Left forelimb (tissue), 1 donor: ENCODE results near the gene CMIP.
A peak's percentile ranks its signal among the peaks of the same experiment; 100 is the strongest.
"Not testable (repeated sequence)": the region's sequence is repeated elsewhere in the genome, so short reads cannot be mapped to it uniquely, and the experiment has no call there.

Source experiments
- DNase-seq: peaks from one replicate; pipeline ENCODE4 v3.0.0-alpha.2; 2018; ENCODE audit warnings: low spot score

Gene CMIP

DNA sequence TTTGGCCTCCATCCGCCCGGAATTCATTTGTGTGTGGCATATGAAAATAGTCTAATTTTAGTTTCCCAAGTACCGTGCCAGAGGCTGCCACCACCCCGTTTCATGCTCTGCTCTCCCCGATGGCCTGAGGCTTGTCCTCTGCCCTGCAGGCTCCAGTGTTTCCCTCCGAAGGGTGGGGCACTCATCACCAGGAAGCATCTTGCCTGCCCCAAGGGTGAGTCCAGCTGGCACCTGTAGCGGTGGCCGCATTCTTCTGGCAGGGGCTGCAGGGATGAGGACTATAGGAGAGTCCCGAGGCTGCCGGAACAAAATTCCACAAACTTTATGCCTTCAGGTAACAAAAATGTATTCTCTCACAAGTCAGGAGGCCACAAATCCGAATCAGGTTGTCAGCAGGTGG is 23.1 kb upstream of the CMIP start:
- no peak for DNase-seq

DNA sequence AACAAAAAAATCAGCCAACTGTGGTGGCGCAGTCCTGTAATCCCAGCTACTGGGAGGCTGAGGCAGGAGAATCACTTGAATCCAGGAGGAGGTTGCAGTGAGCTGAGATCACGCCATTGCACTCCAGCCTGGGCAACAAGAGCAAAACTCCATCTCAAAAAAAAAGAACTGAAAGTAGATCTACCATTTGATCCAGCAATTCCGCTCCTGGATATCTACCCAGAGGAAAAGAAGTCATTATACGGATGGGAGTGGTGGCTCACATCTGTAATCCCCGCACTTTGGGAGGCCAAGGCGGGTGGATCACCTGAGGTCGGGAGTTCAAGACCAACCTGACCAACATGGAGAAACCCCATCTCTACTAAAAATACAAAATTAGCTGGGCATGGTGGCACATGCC is 22.5 kb upstream of the CMIP start:
- DNase-seq: not testable (repeated sequence)

DNA sequence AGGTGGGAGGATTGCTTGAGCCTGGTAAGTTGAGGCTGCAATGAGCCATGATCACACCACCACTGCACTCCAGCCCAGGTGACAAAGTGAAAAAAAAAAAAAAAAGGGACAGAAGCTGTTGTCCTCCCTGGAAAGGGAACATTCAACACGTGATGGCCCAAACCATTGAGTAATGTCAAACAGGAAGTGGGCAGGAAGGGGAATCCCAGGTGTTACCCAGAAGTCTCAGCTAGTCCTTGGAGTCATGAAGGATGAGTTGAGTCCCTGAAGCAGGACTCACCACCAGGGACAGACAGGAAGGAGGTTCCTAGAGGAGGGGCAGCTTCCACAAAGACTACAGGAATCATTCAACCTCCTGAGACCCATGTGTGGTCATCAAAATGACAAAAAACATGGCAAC is 19.8 kb upstream of the CMIP start:
- DNase-seq: no peak

DNA sequence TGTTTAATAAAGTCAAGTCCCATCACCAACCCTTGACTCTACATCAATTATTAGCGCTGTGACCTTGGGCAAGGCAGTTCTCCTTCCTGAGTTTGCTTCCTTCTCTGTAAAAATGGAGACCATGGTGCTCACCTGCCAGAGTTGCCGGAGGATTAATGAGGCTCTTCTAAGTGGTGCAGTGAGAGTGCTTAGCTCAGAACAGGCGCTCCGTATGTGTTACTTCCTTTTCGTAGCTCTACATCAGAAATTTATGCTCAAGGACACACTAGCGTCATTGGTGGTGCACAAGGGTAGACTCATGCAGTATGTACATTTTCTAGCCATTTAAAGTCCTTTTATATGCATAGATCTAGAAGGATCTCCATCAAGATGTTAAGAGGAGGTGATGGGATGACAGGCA is 17.4 kb upstream of the CMIP start:
- DNase-seq: no peak

DNA sequence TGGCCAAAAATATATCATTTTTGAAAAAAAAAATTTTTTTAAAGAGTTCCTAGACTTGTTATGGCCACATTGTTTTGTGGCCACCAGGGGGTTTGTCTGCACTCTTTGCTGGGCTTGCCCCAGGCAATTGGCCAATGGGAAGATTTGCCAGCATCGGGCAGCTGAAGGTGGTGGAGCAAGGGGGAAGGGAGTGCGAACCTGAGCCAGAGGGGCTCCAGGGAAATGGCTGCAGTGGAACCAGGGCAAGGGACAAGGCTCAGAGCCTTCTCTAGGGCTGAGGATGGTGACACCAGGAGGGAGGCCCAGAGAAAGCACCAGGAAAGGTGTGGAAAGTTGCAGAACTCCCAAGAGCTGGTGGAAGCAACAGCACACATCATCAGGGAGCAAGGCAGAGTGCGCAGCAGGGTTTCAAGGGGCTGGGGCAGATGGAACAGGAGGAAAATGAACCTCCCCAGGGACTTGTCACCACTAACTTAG is 15.5 kb upstream of the CMIP start:
- DNase-seq: no peak

DNA sequence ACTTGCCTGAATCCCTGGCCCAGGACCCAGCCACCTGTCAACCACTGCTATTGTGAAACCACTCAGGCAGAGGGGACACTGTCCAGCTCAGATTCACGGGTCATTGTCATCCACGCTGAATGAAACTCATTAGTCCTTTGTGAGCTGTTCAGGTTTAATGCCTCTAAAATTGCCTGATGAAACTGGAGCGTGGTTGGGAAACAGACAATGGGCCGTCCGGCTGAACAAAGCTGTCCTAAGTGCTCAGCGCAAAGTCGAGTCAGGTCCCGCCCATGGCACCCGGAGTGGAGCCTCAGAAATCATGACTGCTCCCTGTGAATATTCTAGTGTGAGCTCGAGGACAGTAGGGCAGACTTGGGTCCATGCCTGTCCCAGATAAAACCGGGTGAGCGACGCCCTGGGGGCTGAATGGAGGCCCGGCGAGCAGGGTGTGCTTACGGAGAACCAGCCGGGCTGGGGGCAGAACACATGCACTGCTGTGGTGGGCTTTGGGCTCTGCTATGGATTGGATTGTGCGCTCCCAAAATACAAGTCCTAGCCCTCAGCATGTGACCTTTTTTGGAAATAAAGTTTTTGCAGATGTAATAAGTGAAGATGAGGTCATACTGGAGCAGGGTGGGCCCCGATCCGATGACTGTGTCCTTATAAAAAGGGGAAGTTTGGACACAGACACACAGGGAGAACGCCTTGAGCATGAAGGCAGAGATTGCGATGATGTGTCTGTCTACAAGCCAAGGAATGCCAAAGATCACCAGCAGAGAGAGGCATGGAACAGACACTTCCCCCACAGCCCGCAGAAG is 12.9 kb upstream of the CMIP start:
- no peak for DNase-seq

DNA sequence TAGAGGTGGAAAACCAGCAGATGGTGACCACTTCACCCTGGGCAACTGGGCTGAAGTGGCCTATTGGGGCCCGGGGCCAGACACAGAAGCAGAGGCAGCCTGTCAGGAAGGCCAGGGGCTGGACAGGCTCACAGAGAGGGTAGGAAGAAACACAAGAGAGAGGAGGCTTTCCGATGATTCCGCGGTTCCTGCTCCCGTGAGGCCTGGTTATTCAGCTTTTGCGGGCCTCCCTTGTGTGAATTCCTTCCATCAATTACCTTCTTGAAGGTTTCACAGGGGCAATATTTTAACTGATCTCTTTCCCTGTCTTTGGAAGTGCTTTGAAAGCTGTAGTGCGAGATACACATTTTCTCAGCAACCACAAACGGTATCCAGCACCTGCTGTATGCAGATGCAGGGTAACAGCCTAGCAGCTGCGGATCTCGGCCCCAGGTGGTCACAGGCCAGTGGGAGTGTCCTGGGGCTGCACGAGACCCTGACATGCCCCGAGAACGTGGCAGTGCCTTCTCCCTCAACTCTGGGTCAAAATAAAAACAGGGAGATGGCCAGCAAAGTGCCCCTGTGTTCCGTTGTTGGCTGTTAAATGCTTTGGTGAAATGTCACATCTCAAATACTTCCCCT is 11.6 kb upstream of the CMIP start:
- no peak for DNase-seq

DNA sequence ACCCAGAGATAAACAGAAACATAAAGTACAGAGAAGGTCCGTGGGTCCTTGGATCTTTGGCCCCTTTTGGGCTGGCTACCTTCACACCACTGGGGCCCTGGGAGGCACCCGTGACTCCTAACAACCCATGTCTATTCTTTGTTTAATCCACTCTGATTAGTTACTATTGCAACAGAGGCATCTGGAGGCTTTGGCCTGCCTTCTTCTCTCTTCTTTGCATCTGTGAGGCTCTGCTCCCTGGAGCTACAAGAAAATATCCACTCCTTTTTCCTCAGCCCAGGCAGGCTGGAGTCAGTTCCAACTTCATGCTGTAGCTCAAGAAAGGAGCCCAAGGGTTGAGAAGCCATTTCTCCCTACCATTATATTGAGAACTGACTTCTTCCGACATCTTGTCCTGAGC is 9.5 kb upstream of the CMIP start:
- no peak for DNase-seq

DNA sequence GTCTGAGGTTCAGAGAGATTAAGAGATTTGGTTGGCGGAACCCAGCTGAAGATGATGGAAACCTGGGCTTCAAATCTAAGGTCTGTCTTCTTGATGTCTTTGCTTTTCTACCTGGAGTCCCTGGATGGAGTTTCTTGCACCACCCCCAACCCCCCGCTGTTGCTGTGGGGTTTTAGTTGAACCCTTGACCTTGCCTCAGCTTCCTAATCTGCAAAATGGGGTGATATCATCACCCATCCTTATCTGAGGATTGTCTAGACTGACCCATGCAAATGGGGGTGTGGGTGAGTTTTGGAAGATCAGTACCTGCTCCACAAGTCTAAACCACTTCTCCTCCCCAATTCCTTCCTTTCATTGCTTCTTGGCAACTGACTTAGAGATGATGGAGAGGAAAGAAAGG is 9.0 kb upstream of the CMIP start:
- no peak for DNase-seq

DNA sequence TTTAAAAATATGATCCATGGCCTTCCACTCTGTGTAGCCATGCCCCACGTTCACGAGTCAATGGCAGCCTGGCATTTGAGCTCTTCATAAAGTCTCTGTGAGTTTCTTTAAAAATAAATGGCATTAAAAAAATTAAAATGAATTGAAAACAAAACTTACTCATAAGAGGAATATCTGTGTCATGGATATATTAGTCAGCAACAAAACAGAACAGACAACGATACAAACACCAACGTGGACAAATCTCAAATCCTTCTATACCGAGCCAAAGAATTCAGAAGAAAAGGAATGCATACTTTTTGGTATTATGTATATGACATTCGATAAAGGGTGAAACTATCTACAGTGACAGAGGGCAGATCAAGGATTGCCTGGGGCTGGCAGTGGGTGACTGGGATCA is 8.2 kb upstream of the CMIP start:
- no peak for DNase-seq

DNA sequence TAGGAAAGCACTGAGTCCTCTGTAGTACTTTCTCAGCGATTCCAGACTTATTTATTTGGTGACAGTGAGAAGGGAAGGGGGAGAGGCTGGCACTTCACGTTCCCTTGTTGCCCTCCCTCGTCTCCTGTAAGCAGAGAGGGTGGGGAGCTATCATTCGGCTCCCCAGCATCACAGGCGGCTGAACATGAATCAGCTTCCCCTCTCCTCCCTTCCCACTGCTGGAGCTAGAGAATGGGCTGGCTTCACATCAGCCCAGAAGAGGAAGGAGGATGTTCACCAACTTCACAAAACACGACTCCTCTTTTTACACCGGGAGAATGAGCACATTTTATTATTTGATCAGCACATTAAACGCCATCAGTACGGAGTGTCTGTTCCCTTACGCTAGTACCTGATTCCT is 6.7 kb upstream of the CMIP start:
- no peak for DNase-seq

DNA sequence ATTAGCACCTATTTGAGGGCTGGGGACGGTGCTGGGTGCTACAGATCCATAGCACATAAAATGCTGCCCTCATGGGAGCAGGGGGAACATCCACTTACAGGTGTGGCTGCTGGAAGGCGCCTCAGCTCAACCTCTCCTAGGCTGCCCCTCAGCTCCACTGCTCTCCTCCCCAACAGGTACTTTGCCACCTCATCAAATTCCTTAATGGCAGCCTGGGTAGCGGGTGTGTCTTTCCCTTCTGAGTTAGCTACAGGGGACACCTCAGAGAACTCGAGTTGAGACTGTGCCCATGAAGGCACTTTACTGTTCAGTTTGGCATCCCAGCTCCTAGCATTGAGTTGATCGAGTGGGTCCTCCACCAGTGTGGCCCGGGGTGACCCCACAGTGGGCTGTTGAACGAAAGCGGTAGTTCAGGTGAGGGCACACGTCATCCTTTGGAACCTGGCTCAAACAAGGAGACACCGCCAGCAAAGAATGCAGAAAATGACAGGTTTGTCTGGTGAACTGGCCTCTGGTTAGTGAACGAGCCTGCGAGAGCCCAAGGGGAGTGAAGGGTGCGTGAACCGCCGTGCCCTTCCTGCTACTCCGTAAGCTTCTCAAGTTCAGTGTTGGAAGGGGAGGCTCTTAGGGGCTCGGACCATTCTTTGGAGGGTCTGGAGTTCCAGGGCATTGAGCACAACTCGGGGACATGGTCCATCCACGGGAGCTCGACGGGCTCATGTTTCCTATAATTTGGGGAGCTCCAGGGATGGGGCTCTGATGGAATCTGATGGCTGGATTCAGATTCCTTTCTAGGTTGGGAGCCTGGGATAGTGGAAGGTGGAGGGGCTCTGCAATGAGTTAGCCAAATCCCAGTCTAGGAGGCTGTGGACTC is 3.5 kb upstream of the CMIP start:
- no peak for DNase-seq

DNA sequence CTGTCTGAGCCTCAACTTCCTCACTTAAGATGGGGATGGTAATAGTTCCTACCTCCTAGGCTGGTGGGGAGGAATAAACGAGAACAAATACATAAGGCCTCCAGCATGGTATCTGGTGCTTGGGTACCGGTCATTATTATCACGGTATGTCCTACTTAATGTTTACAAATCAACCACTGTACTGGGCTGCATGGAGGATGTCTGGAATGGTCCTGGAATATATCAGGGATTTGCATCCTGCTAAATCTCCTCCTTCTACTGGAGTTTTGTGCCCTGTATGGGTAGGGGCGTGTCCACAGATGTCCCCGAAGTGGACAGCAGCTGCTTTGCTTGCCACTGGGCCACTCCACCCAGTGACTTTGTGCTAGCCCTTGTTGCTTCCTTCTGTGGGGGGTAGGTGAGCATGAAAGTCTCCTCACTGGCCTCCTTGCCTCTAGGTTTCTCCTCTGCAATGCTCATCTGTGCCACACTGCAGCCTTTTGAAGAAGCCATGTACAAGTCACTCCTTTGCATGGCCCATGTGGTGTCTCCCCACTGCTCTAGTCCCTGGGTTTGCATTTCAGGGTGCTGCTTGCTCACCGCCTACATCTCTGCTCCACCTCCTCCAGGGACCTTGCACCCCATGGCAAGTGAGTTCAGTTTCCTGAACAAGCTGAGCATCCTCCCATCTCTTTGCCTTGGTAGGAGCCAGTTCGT is 2.2 kb upstream of the CMIP start:
- no peak for DNase-seq

DNA sequence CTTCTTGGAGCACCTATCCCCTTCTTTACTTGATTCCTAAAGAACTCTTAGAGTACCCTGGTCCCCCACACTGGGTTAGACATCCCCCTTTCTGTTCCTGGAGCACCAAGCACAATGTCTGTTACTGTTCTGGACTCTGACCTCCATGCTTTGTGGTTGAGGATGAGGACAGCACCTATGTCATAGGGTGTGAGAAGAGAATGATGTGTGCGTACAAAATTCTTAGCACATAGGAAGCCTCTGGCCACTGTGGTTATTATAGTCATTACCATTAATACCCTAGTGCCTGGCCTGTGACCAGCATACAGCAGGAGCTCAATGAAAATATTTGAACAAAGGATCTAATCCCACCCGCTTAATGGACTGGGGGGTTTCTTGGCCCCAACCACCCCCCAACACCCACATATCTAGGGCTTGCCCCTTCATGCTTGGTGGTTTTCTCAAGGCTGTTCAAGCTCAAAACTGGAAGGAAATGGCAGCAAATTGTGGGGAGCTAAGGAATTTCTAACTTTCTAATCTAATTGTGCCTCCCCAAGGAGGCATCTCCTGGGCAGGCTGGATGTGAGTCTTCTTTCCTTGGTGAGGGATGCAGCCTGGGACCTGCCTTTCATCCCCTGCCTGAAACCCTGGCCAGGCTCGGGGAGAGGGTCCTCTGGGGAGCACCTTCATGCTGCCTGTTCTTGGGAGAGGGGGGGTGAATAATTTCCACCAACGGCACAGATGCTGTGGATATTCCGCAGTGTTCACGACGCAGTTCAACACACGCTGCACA is 1.5 kb upstream of the CMIP start:
- no peak for DNase-seq

DNA sequence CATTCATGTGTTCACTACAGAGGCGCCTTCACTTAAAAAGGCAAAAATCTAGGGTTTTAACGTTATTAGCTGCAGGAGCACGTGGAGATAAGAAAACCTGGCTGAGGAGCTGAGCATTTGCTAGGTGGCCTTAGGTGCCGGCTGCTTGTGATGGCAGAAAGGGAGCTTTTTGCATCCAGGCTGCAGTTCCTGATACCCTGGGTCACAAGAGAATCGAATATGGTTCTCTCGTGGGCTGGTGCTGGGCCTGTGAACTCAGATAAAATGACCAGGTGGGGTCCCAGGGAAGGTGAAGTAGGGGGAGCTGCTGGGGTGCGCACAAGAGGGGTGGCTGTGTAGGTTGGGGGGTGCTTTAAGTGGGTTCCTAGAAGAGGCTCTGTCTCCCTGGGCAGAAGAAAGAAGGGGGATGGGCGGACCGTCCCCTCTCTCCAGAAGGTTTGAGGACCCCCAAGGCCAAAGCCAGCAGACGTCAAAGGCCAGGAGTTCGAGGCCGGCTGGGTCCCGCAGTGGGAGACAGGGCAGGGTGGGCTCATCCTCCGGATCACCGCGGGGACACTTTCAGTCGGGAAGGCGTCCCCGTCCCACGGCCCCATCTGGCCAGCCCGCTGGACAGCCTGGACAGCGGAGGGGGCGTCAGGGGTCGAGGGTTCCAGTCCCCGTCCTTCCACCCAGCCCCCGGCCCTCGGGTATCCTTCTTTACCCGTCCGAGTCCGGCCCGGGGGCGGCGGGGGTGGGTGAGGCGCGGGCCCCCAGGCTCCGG is 740 bp upstream of the CMIP start:
- no peak for DNase-seq

DNA sequence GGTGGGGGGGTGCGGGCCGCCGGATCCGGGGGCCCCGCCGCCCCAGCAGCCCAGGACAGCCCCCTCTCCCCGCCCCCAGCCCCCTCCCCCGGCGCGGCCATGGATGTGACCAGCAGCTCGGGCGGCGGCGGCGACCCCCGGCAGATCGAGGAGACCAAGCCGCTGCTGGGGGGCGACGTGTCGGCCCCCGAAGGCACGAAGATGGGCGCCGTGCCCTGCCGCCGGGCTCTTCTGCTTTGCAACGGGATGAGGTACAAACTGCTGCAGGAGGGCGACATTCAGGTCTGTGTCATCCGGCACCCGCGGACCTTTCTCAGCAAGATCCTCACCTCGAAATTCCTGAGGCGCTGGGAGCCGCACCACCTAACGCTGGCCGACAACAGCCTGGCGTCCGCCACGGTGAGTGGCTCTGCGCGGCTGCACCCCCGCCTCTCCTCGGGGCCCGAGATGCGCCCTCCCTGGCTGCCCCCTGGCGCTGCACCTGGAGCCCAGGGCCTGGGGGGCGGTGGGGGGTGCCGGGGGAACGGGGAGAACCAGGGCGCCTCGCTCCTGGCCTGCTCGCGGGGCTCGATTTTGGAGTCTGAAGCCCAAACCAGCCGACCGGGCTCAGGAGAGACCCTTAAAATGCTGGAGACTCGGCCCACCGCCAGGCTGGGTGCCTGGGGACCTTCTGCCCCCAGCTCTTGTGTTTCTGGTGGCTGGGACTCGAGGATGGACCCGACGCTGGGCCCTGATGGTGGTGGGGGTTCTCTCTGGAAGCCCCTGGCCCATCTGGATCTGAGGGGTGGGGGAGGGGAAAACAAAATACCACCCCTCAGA is 744 bp downstream of the CMIP start:
- peak; percentile 76 for DNase-seq

DNA sequence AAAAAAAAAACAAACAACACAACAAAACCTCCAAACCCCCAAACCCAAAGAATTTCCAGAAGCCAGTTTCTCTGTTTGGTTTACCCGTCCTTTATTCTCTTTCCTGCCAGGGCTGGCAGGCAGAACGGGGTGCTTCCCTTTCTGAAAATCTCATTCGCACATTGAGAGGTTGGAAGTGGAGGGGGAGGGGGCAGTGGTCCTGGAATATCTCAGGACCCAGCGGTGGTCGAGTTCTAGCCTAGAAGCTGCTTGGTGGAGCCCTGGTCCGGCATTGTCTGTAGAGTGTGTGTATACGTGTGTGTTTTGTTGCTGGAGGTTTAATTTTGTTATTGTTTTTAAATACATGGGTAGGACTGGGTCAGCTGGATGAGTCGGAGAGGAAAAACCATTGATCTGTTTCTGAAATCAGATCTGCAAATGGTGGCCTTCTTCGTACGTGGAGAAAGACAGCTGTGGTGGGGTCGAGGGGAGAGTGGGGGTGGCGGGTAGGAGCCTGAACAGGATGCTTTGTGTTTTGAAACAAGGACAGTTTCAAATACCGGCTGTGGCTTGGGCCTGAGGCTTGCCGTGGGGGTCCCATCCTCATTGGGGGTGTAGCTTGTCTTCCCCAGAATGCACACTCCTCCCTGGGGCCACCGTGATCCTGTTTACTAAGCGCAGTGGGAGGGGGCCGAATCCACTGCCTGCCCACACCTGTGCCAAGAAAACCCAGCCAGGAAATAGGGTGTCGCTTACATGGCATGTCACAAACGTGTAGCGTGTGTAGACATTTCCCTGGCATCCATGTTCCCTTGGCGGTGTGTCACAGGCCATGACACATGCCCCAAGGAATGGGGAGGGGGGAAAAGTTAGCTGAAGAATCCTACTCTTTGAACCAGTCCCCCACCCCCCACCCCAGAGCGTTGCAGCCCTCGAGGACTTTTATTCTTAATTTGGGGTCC is 1.6 kb downstream of the CMIP start:
- DNase-seq: no peak

DNA sequence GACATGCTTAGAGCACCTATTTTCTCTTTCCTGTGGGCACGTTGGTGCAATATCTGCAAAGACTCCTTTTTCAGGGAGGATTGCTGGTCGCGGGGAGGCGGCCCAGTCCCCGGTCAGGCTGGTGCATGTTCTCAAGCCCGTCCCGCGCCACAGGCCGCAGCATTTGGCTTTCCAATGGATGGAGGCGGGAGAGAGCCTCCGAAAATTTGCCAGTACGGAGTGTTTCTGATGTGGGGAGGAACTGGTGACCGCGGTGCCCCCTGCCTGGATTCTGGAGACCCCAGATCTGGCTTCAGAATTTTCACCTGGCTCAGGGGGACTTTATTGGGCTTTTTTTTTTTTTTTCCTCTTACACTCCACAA is 2.3 kb downstream of the CMIP start:
- no peak for DNase-seq
